Left cardiac atrium (tissue), 4 donors: Measurements from ENCODE around the gene THNSL1. TPM values are rescaled to one million over a fixed set of nuclear protein-coding genes. Genes with fewer than 3 reads are reported as not detected.

Source experiments
- ATAC-seq, 2 donors: fragments of 200-7000 bp; cut with Tn5 transposase; one replicate each; pipeline ENCODE4 v1.9.1; 2020; ENCODE audit warnings: mild to moderate bottlenecking in 2 of 2, moderate library complexity in 2 of 2
- DNase-seq: peaks from one replicate; pipeline ENCODE4 v3.0.0-alpha.2; 2020
- intact Hi-C, 2 donors: fragments of 100-400 bp; cut with DNase I; formaldehyde crosslinking; loops; one replicate each; pipeline versions ENCODE4 v1.14.1 to v1.15.1; 2022 to 2023
- total RNA-seq, 2 donors: library from RNA; stranded (reverse); fragmentation: NEBNext Ultra II Directional; extraction: Animal tissue kit (Norgen Biotek cat#: 25700); gene quantifications; one replicate each; pipeline ENCODE4 v1.2.1, GENCODE V29; 2021
- donor health status: DM: no; HTN: yes; CAD: no.
- donor health status: DM: no; HTN: yes; CAD: no; lungs with severe emphysema.
- donor health status: DM: yes; HTN: yes; CAD: no.
- donor health status: Dilated cardiomyopathy.

The THNSL1 gene
- total RNA-seq, 2 donors from 2014 or later = 2.6 to 4.4 TPM

DNA sequence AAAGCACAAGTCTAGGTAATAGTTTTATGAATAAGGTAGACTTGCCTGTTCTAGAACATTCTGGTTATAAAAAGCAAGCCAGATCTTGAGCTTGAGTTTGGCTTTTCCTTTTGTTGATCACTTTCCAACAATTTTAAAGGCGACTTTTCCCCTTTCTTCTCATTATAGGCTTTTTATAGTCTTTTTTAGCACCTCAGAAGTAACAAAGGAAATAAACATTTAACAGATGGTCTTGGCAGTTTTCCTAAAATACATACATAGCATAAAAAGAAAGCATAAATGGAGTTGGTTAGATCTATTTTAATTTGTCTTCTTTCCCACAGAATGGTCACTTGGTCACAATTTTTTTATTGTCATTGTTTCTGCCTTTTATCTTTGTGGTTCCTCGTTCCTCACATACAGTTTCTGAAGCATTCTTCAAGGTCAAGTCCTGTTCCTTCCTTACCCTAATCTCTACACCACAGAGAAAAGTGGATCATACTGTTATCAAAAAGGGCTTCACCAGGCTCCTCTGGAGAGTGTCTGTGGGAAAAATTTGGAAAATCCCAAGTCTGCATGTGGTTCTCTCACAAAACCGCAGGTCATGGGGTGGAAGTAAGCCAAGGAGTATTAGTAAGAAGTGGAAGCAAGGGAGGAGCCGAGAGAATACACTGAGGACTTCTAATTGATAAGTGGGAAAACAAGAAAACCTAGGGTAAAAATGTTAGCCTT lies 31.3 kb downstream of the THNSL1 start:
- DNase-seq = no peak
- intact Hi-C loops = no loop called here
- ATAC-seq = peak in 1 of 2 donors; percentile 85

DNA sequence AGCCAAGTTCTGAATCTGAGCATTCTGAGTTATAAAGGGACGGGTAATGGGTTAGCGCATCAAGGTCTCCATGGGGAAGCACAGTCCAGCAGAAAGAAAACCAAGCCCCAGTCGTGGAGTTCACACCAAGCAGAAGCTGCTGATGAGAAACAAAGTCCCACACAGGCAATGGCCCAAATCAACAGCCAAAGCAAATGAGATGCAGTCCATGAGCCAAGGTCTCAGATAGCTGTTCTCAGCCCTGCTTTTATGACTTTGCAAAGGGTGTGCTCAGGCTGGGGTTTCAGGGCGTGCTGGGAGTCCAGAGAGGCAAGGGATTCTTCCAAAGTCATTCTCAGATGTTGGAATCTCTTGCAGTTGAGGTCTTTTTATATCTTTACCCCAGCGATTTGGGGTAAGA lies 32.0 kb downstream of the THNSL1 start:
- DNase-seq (no peak), ATAC-seq (peak; percentile 23 to 81)
- intact Hi-C loops = no loop called here

DNA sequence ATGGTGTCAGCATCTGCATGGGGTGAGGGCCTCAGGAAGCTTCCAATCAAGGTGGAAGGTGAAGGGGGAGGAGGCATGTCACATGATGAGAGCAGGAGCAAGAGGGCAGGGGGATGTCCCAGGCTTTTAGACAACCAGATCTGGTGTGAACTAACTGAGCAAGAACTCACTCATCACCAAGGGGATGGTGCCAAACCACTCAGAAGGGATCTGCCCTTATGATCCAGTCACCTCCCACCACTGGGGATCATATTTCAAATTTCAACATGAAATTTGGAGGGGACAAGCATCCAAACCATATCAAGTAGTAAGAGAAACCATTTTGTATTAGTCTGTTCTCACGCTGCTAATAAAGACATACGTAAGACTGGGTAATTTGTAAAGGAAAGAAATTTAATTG lies 33.6 kb downstream of the THNSL1 start:
- ATAC-seq = no peak

DNA sequence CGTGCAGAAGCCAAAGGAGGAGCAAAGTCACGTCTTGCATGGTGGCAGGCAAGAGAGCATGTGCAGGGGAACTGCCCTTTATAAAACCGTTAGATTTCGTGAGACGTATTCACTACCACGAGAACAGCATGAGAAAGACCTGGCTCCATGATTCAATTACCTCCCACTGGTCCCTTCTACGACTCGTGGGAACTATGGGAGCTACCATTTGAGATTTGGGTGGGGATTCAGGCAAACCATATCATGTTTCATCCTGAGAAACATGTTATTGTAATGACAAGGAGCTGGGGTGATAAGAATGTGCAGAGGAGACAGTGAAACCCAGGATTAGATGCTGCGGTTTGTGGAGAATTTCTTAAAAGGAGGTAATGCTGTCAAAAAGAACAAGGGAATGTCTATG lies 34.0 kb downstream of the THNSL1 start:
- DNase-seq (no peak), ATAC-seq (no peak)
- intact Hi-C loops = no loop called here

More for the DNA sequence above, 33.6 kb downstream of the THNSL1 start:
- no peak for DNase-seq
- intact Hi-C loops = no loop called here

DNA sequence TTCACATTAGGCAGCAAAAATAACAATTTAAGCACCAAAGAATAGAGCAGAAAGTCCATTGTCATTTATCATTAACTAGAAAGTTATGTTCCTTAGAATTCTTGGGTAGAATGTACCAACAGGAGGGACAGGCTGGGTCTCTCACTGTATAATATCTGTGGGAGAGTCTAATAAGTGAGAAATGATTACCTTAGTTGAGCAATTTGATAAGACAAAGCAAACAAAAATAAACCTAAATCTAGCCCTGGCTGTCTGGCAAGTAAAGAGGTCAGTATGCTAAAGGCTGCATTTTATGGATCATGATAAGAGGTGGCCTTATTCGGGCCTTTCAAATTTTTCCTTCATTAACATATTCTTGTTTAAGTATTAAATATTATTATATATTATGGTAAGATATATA lies 35.6 kb downstream of the THNSL1 start:
- intact Hi-C loops = no loop called here
- DNase-seq = no peak
- ATAC-seq = no peak

DNA sequence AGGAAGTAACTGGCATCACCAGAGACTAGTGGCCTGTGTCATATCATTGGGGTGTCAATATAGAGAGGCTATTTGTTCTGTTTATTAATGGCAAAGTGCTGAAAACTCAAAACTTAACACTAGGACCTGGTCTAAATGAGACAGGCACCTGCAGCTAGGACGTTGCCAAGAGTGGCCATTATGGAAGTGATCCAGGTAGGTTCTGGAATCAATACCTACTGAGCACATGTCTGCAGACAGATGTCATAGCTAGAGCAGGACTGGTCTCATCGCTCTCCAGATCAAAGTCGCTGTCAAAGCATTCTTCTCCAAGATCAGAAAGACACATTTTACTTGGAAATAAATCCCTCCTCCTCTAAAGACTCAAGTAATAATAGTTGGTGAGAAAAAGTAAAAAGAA lies 40.3 kb downstream of the THNSL1 start:
- DNase-seq = no peak
- no peak for ATAC-seq
- intact Hi-C loops = no loop called here

DNA sequence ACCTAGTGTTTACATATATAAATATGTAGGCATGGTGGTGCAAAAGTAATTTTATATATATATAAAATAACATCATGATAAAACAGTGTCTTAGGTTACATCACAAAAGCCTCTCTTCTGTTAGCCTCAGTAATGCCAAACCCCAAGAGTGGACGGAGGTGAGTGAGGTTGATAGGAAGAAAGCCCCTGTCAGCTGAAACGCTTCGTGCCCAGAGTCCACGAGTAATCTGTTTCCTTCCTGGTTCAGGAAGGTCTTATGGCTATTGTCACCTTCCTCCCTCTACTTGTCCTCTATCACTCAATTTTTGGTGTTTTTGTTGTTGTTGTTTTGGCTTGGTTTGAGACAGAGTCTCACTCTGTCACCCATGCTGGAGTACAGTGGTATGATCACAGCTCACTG lies 41.5 kb downstream of the THNSL1 start:
- intact Hi-C loops = no loop called here
- ATAC-seq = no peak
- no peak for DNase-seq

DNA sequence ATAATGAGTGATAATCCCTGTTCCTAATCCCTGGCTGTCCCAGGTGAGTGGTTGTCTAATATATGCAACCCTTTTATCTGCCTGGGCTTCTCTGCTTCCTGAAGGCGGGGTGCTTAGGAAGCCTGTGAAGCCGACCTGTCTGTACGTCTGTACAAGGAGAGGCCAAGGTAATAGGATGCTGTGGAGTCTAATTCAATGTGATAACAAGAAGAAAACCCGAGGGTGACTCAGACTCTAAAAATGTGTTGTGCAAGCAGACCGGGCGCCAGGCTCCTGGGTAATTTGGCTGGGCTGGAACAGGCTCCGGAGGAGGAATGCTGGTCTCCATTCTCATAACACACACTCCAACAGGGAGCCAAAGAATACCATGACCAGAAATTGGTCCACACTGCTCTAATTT lies 43.6 kb downstream of the THNSL1 start:
- ATAC-seq = peak; percentile 67 to 88
- peak; percentile 63 for DNase-seq
- intact Hi-C loops = no loop called here

DNA sequence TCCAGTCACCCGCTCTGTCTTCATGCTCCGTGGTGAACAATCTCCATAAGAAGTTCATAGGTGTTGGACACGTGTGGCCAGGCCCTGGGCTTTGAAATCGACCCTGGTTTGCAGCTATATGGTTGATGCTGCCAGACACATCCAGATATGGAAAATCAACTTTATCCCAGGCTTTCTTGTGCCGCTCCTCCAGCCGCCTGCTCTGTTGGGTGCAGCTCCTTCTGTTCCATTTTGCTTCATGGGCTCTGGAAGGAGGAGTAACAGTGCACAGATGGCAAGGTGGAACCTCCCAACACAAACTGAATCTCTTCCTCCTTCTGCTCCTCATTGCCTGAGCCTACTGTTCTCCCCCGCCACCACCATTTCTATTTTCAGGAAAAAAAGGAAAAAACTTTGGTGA lies 44.7 kb downstream of the THNSL1 start:
- DNase-seq = no peak
- intact Hi-C loops = no loop called here
- no peak for ATAC-seq

DNA sequence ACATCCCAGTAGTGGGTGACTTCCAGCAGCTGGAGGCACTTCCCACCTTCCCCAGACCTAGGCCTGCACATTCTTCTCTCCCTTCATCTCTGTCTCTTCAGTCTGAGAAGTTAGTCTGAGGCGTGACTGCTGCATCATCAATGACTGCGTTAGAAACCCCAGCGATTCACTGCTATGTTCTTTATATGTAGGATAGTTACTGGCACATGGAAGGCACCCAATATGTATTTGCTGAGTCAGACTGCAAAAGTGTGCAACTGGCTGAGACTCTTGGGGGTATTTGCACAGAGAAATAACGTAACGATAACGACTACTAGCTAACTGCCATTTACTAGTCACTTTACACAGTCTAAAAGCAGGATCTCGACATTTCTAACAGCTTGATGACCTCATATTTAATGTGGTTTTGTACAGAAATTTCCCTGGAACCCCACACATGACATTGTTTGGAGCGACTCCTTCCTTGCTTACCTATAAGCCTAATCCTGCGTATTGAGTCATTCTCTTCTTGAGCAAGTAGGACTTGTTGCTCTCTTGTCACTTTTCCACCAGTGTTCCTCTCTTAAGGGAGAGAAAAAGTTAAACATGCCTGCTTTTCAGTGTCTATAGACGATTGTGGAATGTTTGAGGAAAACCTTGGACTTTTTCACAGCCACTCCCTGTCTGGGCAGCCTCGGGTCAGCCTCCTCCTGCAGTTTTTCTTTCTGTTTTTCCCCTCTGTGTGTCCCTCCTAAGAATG lies 45.5 kb downstream of the THNSL1 start:
- no peak for DNase-seq
- ATAC-seq = no peak
- intact Hi-C loops = no loop called here

DNA sequence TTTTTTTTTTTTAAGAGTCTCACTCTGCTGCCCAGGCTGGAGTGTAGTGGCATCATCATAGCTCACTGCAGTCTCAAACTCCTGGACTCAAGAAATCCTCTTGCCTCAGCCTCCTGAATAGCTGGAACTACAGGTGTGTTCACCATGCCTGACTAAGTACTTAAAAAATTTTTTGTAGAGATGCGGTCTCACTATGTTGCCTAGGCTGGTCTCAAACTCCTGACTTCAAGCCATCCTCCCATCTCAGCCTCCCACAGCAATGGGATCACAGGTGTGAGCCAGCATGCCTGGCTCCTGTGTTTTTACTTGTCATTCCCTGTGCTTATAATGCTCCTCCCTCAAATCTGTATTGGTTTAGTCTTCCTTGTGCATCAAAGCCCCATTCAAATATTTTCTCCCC lies 46.7 kb downstream of the THNSL1 start:
- intact Hi-C loops = no loop called here
- no peak for ATAC-seq
- DNase-seq = no peak

DNA sequence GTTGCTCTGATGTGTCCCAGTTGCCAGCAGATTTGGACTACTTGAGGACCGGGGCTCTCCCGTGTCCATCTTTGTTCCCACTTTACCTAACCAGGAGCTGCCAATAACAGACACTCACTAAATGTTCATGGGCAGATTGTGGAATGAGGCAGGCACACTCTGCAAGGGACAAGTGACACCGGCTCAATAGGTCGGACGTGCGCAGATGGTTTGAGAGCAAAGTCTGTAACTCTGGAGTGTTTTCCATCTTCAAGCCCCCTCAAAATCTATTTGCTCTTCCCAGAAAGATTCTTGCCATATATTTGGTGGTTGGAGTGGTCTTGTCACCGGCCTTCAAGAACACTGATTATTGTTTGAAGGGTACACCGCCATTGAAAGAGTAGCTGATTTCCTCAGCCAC lies 47.2 kb downstream of the THNSL1 start:
- DNase-seq = no peak
- ATAC-seq = no peak
- intact Hi-C loops = no loop called here

DNA sequence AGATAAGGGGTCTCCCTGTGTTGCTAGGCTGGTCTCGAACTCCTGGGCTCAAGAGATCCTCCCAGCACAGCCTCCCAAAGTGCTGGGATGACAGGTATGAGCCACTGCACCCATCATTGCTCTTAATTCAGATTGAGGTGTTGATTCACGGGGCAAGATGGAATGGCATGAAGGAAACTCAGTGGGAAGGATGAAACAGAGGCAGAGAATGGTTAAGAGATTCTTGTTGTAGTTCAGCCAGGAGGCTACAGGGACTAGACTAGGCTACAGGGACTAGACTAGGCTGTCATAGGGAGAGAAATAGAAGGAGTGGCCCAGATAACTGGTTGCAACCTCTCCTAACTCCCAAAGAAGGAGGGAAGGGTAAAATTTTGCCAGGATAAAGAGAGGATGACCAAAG lies 48.0 kb downstream of the THNSL1 start:
- no peak for DNase-seq
- ATAC-seq = no peak
- intact Hi-C loops = no loop called here

DNA sequence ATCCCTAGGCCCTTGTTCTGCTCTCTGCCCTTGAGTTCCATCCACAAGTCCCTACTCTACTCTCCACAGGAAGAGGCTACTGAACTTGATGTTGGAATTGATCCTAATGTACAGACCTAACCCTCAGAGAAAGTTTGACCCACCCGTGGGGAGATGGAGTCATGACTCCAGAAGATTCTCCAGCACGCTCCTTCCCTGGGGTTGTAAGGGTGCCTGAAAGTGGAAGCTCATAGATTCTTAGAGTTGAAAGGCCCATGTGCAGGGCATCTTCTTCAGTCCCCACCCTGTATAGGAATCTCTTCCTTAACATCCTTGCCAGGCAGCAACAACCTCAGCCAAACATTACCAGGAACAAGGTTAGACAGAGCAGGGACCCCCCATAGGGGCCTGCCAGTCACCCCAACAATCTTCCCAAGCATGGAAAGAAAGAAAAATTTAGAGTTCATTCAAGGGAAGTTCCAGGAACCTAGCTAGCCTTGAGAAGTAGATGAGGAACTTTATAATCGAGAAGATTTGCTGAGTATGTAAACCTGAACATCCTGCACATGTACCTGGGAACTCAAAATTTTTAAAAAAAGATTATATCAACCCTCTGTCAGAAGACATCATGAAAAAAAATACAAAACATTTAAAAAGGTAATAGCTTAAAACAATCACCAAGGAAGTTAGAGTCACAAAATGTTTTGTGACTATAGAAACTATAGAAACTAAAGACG lies 49.5 kb downstream of the THNSL1 start:
- DNase-seq (no peak), ATAC-seq (no peak)
- intact Hi-C loops = no loop called here

DNA sequence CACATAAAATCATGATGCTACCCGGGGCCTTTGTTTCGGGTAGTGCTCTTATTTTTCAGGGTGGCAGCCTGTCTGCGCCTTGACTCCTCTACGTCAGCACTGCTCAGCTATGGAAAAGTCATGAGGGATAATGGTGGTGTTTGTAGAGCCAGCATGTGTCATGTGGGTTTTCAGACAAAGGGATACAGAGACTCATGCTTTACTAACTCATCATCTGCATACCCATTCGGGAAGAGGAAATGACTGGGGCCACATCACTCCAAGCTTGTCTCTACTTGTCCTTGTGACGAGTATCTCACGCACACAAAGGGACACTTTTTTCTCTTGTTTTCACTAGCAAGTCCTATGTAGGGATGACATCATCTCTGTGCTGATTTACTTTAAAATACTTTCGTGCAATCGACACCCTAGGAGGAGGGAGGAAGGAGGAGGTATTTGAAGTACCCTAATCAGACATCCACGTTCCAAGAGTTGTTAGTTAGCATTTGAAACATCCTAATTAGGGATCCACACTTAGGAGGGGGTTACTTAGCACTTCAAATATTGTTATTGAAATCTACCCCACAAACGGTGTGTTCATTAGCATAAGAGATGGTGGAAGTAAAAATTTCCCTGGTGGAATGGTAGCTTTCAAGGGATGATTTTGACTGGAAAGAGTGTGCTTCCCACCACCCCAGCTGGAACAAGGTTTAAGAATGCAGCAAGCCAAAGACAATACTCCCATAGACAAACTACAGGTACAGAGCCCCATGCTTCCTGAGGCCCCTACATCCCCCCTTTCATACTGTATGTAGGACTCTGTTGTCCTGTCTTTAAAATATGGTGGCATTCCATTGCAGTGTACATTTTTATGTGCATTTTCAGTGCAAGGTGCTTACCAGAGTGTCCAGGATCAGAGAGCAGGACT lies 52.0 kb downstream of the THNSL1 start:
- DNase-seq (no peak), ATAC-seq (no peak)
- intact Hi-C loops = no loop called here

DNA sequence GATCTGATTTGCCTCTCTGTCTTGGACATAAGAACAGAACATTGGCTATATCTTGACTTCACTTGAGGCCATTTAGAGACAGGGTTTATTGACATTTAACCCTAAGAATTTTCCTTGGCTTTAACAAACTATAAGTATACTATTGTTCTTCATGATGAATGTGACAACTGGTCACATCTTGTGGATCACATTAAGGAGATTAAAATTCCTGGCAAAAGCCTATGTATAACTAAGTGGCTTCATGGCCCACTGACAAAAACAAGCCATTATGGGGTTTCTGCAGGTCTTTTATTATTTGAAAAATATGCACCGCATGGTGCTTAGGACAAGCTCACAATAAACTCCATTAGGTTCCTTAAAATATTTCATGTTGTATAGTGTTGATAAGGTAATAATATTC lies 54.8 kb downstream of the THNSL1 start:
- no peak for DNase-seq
- intact Hi-C loops = loop anchor here in 1 of 2 donors (5.0 to 10.0 kb wide), 2 partner anchors 39 to 346 kb away; partner anchors contain the start of gene ARHGAP21
- no peak for ATAC-seq

DNA sequence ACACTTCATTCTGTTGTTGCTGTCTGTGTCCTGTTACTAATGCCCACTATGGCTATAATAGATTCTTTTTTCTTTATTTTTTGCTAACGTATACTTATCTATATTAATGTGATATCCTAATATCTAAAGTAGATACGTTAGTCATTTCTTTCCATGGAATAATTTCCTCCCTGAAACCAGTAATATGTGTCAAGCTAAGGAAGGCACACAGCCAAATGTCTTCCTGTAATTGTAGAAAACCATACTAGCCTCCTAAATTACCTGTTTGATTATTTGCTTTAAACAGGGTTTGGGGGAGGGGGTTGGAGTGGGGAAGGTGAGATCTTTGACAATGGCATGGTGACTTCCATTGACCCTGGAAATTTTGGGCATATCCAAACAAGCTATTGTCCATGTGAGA lies 56.4 kb downstream of the THNSL1 start:
- intact Hi-C loops = loop anchor here in 1 of 2 donors (5.0 to 10.0 kb wide), 2 partner anchors 40 to 348 kb away; partner anchors contain the start of gene ARHGAP21
- ATAC-seq (no peak), DNase-seq (no peak)

DNA sequence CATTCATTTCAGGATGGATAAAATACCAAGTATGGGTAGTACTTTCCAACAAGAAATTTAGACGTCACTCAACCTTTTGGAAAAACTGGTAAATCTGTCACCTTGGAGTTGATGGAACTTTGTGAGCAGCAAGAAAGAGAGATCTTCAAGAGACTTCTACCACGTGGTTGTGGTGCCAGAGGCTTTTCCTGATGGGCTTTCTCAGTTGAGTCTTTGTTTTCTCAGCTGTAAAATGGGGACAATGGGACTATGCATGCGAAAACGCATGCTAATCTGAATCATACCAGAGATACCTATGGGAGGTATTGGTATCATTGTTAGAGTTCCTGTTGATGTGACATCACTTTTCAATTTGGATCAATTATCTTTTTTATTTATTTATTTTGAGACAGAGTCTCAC lies 59.4 kb downstream of the THNSL1 start:
- intact Hi-C loops = loop anchor here in 1 of 2 donors (10.0 kb wide), 1 partner anchor 351 kb away; the partner anchor contains the start of gene ARHGAP21
- DNase-seq (no peak), ATAC-seq (no peak)
